Kasumi-1 (cell line): Measurements from ENCODE around the gene STK38L.

Source experiments
- DNase-seq, 2 experiments: peaks; one replicate each; lab custom pipeline; 2025; lab: John Stamatoyannopoulos, UW

STK38L gene

DNA sequence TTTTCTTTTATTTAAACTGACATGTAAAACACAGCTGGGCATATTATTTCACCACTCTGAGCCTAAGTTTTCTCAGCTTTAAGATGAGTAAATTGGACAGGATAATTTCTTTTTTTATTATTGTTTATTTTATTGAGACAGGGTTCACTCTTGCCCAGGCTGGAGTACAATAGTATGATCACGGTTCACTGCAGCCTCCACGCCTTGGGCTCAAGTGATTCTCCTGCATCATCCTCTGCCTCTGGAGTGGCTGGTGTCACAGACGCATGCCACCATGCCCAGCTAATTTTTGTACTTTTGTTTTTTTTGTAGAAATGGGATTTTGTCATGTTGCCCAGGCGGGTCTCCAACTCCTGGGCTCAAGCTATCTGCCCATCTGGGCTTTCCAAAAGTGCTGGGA lies 101.3 kb downstream of the STK38L start:
- DNase-seq = no peak

DNA sequence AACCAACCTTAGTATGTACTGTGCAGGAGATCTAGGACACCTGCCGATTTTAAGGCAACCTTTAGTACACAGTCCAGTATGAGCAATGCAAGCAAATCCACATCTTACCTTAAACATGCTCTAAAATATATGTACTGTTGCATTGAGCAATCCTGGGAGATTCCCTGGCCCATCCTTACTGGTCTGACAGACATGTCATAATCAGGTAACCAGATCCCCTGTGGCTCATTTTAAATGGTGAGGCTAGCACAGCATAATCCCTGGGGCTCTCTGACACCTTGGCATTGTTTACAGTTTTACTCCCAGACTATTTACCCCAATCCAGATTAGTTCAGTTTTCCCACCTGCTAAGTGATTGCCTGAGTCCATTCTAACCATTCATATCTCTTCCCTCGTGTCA lies 103.7 kb downstream of the STK38L start:
- no peak for DNase-seq

DNA sequence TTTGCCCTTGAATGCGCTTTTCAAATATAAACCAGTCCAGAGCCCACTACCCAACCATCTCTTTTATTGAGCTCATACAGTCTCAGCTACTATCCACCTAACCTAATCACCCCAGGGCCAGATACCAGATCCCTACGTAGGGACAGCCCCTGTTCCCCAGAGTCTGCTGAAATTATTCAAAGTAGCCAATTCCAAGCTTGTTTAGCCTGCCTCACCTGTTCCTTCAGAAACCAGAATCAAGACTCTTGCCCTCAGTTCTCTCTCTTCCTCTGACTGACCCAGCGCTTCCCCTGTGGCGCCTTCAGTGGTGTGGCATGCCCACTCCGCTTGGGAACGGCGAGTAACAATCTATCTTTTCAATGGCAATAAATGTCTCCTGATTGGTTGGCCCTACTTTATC lies 107.4 kb downstream of the STK38L start:
- DNase-seq = no peak

DNA sequence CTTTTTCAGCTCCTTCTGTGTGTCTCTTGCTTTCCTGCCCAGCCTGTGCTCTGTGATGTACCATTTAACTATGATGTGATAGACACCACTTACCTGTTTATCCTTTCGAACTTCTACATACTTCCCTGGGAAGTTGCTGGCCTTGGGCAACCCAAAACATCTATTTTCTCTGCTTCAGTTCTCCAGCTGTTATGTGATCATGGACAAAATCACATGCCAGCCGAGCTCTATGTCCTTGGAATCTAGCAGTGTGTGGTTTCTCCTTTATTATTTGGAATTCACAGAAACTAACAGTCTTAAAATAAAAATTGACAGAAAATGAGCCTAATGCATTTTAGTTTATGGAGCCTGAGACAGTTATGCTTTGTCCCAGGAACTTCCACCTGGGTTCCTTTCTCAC lies 111.4 kb downstream of the STK38L start:
- no peak for DNase-seq

DNA sequence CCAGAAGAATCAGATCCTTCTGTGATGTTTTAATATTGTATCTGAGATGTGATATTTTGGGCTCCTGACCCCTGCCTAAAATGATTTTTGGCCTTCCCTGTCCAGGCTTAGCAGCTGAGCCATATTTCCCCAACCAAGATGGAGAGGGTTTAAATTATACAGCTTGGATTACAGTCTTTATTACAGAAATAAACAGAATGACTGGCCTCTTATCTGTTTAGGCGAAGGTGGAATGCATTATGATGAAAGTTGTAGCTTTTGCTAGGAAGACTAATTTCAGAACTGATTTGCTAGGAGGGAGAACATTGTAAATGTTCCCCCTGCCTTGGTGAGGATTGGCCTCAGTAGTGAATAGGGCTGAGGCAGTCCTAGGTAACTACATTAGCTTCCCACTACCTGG lies 111.9 kb downstream of the STK38L start:
- DNase-seq = no peak

DNA sequence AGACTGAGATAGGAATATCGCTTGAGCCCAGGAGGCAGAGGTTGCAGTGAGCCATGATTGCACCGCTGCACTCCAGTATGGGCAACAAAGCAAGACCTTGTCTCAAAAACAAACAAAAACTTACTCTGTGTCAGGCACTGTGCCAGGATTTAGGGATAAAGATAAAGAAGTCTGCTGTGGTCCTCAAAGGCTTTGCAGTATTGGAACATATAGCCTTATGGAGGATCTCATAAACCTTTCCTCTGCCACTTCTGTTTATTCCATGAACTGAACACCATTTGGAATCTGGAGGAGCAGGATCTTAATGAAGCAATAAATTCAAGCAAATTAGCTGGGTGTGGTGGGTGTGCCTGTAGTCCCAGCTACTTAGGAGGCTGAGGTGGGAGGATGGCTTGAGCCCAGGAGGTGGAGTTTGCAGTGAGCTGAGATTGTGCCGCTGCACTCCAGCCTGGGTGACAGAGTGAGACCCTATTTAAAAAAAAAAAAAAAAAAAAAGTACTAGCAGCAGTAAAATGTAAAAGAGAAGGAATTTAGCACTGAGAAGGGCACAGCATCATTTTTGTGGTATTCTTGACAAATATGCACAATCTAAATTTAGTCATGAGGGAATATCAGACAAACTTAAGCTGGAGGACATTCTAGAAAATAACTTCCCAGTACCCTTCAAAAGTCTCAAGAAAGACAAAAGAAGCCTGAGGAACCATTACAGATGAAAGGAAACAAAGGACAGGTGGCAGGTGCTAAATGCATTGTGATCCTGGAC lies 115.7 kb downstream of the STK38L start:
- no peak for DNase-seq

DNA sequence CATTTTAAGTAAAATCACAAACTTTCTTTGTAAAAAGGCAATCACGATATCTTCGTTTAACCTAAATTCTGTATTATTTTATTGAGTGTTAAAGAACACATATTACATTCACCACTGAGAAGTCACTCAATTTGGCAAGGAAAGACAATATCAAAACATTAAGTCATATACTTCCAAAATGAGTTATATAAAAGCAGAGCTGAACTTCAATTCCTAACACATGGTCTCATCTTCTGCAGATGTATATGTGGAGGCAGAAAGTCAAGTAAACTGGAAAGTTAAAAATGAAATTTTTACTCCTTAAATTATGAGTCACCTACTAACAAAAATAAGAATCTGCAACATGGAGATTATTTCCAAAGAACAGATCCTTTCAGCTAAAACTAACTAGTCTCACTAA lies 117.3 kb downstream of the STK38L start:
- no peak for DNase-seq

DNA sequence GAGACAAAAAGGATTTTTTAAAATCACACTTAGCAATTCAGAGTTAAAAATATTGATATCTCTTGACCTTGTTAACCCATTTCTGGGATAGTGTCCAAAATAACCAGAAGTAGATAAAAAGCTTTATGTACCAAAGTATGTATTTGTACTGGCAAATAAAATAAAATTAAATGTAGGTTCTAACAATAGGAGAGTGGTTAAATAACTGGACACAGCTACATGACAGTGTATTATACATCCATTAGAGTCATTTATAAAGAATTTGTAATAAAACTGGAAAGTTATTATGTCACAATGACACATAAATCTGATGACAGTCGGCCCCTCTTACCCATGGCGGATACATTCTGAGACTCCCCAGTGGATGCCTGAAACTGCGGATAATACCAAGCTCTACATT lies 122.5 kb downstream of the STK38L start:
- DNase-seq = no peak

DNA sequence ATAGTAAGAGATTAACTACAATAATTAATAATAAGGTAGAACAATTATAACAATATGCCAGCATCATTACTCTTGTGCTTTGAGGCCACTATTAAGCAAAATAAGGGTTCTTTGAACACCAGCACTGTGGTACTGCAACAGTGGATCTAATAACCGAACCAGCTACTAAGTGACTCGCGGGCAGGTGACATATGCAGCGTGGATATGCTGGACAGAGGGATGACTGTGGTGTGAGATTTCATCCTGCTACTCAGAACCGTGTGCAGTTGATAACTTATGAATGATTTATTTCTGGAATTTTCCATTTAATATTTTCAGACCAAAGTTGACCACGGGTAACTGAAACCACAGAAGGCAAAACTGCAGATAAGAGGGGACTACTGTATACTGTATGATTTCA lies 123.0 kb downstream of the STK38L start:
- no peak for DNase-seq
